ENCODE measurements around the gene MICAL3.

MICAL3 gene

GRCh38 chr22:17910561-17911311, 113.6 kb downstream of the MICAL3 start:
- TF ChIP-seq SIN3A (IDR thresholded peaks at IDR 0.05; ENCODE audit: borderline replicate concordance, insufficient read depth, low read length) = no peak
- TF ChIP-seq TAF1 (IDR thresholded peaks at IDR 0.05; ENCODE audit: borderline replicate concordance, insufficient read depth, low read length) = no peak
- no peak for TF ChIP-seq POLR2AphosphoS5 (IDR thresholded peaks at IDR 0.05; ENCODE audit: low read depth, low read length)
- no peak for TF ChIP-seq FOXP2 (optimal IDR thresholded peaks at IDR 0.05; ENCODE audit: borderline replicate concordance, extremely low read depth, extremely low read length, insufficient read depth)
- TF ChIP-seq REST (IDR thresholded peaks at IDR 0.05; ENCODE audit: insufficient read depth in 1 of 2, low read depth in 2 of 2, low read length in 2 of 2) = no peak

- TF ChIP-seq REST (IDR thresholded peaks at IDR 0.05; ENCODE audit: insufficient read depth in 1 of 2, low read depth in 2 of 2, low read length in 2 of 2) (no peak), FOXP2 (optimal IDR thresholded peaks at IDR 0.05; ENCODE audit: borderline replicate concordance, extremely low read depth, extremely low read length, insufficient read depth) (no peak), TAF1 (IDR thresholded peaks at IDR 0.05; ENCODE audit: borderline replicate concordance, insufficient read depth, low read length) (no peak), SIN3A (IDR thresholded peaks at IDR 0.05; ENCODE audit: borderline replicate concordance, insufficient read depth, low read length) (no peak), POLR2AphosphoS5 (IDR thresholded peaks at IDR 0.05; ENCODE audit: low read depth, low read length) (no peak)
Measured at GRCh38 chr22:17907748-17908051, 116.7 kb downstream of the MICAL3 start.

GRCh38 chr22:17906978-17907747, 117.2 kb downstream of the MICAL3 start:
- TF ChIP-seq REST (IDR thresholded peaks at IDR 0.05; ENCODE audit: insufficient read depth in 1 of 2, low read depth in 2 of 2, low read length in 2 of 2) = no peak

- no peak for TF ChIP-seq REST (IDR thresholded peaks at IDR 0.05; ENCODE audit: insufficient read depth in 1 of 2, low read depth in 2 of 2, low read length in 2 of 2)
- no peak for TF ChIP-seq POLR2AphosphoS5 (IDR thresholded peaks at IDR 0.05; ENCODE audit: low read depth, low read length)
- no peak for TF ChIP-seq SIN3A (IDR thresholded peaks at IDR 0.05; ENCODE audit: borderline replicate concordance, insufficient read depth, low read length)
- TF ChIP-seq FOXP2 (optimal IDR thresholded peaks at IDR 0.05; ENCODE audit: borderline replicate concordance, extremely low read depth, extremely low read length, insufficient read depth) = no peak
- TF ChIP-seq TAF1 (IDR thresholded peaks at IDR 0.05; ENCODE audit: borderline replicate concordance, insufficient read depth, low read length) = no peak
Measured at GRCh38 chr22:17905445-17905844, 118.9 kb downstream of the MICAL3 start.

Measured in PFSK-1 (cell line).